KMS-11 (cell line): ENCODE data around the gene ELAVL1.
"Not testable (repeated sequence)": the region's sequence is repeated elsewhere in the genome, so short reads cannot be mapped to it uniquely, and the experiment has no call there.

ENCODE experiments used
- H2AFZ ChIP-seq: fragments of 200-600 bp; sonication (generic); 2 replicates; pipeline ENCODE4 v1.6.1; 2016; ENCODE audit warnings: antibody characterized with exemption, mixed run types, low read depth
- H3K27ac ChIP-seq: fragments of 200-600 bp; sonication (generic); 2 replicates; pipeline ENCODE4 v1.6.1; 2016; ENCODE audit warnings: mild to moderate bottlenecking, mixed run types
- H3K27me3 ChIP-seq: fragments of 200-600 bp; sonication (generic); 2 replicates; pipeline ENCODE4 v1.6.1; 2017; ENCODE audit warnings: mild to moderate bottlenecking, low read depth, mixed run types, moderate library complexity; ENCODE audit not compliant: insufficient read depth
- H3K36me3 ChIP-seq: fragments of 200-600 bp; sonication (generic); 2 replicates; pipeline ENCODE4 v1.6.1; 2017; ENCODE audit warnings: mild to moderate bottlenecking, mixed run types; ENCODE audit not compliant: insufficient read depth
- H3K4me1 ChIP-seq: fragments of 200-600 bp; sonication (generic); 2 replicates; pipeline ENCODE4 v1.6.1; 2016; ENCODE audit warnings: mild to moderate bottlenecking, low read depth, mixed run types; ENCODE audit not compliant: poor library complexity, severe bottlenecking
- H3K4me2 ChIP-seq: fragments of 200-600 bp; sonication (generic); 2 replicates; pipeline ENCODE4 v1.7.0; 2016; ENCODE audit warnings: mild to moderate bottlenecking, mixed run types
- H3K4me3 ChIP-seq: fragments of 200-600 bp; sonication (generic); IDR thresholded peaks from 2 replicates; pipeline ENCODE4 v1.6.1; 2017; ENCODE audit warnings: low read depth, low read length, mixed read lengths; ENCODE audit not compliant: insufficient read depth
- H3K79me2 ChIP-seq: fragments of 200-600 bp; sonication (generic); 2 replicates; pipeline ENCODE4 v1.6.1; 2016; ENCODE audit warnings: low read depth, mixed run types; ENCODE audit not compliant: insufficient read depth
- H3K9ac ChIP-seq: fragments of 200-600 bp; sonication (generic); 2 replicates; pipeline ENCODE4 v1.6.1; 2016; ENCODE audit warnings: mild to moderate bottlenecking, mixed run types
- H4K20me1 ChIP-seq: fragments of 200-600 bp; sonication (generic); 2 replicates; pipeline ENCODE4 v1.6.1; 2016; ENCODE audit warnings: mild to moderate bottlenecking, mixed run types; ENCODE audit not compliant: insufficient read depth
- TF ChIP-seq, protein P1 (sequence below): fragments of 200-600 bp; sonication (generic); conservative IDR thresholded peaks from 2 replicates; pipeline ENCODE4 v1.6.1; 2017; ENCODE audit warnings: low read depth, mild to moderate bottlenecking, antibody characterized with exemption, low read length, moderate library complexity, mixed read lengths

Gene ELAVL1

DNA sequence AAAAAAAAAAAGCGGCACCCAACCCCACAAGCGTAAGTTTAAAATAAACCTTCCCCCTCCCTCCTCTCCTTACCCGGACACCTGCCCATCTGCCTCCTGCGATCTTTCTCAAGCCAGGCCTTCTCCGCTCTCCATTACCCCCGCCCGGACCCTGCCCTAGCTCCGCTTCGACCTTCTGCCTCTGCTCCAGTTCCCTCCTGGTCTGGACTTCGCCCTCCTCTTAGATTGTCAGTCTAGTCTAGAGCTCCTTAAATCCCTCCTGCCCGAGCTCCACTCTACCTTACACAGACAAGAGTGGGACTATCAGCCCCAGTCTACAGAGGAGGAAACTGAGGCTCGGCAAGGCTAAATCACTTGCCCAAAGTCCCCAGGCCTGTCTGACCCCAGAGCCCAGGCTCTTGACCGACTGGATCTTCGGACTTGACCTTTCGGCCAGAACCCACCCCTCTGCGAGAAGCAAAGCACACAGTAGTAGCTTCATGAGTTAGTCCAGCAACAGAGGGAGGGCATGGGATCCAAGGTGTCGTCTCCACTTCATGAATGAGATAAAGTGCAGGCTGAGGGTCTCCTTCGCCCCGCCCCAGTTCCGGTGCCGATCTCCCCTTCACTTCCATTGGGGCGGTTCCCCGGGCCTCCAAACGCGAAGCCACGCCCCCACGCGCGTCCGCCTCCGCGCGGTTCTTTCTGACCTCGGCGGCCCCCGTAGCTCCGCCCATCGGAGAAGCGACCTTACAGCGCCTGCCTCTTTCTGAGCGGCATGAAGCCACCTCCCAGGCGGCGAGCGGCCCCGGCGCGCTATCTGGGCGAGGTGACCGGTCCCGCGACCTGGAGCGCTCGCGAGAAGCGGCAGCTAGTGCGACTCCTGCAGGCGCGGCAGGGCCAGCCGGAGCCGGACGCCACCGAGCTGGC is 85.6 kb downstream of the ELAVL1 start, which contains the start of gene SNAPC2:
TSS of gene SNAPC2 (plus strand) at position 729 of the 909 bp plus-strand sequence. CDS start at position 758, 29 bp downstream.
- peaks cover 14% of the 10 kb centered on the region for H3K4me1 ChIP-seq
- no peaks in the 10 kb centered on the region for H4K20me1 ChIP-seq
- H3K27ac ChIP-seq: 0 out of 2 replicates have a peak within 1 kb of the TSS, but pooled peaks have one; percentile 35
- no peaks in the 10 kb centered on the region for H3K36me3 ChIP-seq
- H3K4me3 ChIP-seq: no peak within 1 kb of the TSS
- peak within 1 kb of the TSS; percentile 81 for H3K4me2 ChIP-seq
- peak within 1 kb of the TSS; percentile 92 for H2AFZ ChIP-seq
- H3K79me2 ChIP-seq: no peaks in the 10 kb centered on the region
- TF ChIP-seq, protein P1, sequence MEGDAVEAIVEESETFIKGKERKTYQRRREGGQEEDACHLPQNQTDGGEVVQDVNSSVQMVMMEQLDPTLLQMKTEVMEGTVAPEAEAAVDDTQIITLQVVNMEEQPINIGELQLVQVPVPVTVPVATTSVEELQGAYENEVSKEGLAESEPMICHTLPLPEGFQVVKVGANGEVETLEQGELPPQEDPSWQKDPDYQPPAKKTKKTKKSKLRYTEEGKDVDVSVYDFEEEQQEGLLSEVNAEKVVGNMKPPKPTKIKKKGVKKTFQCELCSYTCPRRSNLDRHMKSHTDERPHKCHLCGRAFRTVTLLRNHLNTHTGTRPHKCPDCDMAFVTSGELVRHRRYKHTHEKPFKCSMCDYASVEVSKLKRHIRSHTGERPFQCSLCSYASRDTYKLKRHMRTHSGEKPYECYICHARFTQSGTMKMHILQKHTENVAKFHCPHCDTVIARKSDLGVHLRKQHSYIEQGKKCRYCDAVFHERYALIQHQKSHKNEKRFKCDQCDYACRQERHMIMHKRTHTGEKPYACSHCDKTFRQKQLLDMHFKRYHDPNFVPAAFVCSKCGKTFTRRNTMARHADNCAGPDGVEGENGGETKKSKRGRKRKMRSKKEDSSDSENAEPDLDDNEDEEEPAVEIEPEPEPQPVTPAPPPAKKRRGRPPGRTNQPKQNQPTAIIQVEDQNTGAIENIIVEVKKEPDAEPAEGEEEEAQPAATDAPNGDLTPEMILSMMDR: no peak
- H3K9ac ChIP-seq: no peak within 1 kb of the TSS; the same call in 1 of the 2 replicates
- peaks cover 27% of the 10 kb centered on the region for H3K27me3 ChIP-seq

DNA sequence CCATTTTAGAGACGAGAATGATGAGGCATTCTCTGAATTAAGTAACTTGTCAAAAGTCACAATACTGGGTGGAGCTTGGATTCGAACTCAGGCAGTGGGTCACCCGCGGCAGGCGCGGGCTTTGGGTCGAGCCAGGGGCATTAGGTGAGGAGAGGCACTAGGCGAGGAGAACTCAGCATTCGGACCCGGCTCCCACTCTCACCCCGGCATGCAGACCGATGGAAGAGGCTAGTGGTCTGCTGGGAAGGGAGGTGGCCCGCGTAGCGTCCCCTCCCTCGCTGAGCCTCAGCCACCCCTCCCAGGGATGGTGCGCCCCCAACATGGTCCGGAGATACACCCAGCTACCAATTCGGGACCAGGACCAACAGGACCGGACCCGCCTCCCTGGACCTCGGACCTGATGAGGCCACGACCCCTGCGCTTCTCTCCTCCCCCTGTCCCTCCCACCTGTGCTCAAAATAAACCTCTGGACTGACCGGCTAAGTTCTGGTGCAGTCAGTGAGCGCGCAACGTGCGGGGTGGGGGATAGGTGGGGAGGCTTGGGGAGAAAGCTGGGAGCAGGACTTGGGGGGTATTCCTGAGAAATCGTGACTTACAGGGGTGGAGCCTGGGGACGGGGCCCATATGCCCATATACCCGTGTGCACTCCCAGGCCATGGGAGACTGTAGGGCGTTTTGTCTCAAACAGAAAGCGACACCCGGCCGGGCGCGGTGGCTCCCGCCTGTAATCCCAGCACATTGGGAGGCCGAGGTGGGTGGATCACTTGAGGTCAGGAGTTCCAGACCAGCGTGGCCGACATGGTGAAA is 86.6 kb downstream of the ELAVL1 start:
- Histone ChIP-seq H3K4me2 (peak overlapping the region; percentile 81; the same call in 1 of the 2 replicates), H4K20me1 (no peaks in the 10 kb centered on the region), H3K9ac (no peak overlapping the region)

DNA sequence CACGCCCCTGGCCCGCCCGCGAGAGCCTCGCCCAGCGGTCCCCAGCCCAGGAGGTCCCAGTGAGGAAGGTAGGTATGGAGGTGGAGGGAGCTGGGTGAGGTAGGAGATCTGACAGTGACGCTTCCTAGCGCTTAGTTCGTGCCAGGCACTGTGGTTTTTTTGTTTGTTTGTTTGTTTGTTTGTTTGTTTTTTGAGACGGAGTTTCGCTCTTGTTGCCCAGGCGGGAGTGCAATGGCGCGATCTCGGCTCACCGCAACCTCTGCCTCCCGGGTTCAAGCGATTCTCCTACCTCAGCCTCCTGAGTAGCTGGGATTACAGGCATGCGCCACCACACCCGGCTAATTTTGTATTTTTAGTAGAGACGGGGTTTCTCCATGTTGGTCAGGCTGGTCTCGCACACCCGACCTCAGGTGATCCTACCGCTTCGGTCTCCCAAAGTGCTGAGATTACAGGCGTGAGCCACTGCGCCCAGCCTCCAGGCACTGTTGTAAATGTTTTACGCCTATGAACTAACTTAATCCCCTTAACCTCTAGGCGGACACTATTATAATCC is 87.3 kb downstream of the ELAVL1 start:
- H3K27me3 ChIP-seq: peaks cover 27% of the 10 kb centered on the region
- H3K36me3 ChIP-seq, H3K4me3 ChIP-seq, H4K20me1 ChIP-seq, H3K9ac ChIP-seq, H3K79me2 ChIP-seq, H3K27ac ChIP-seq: not testable (repeated sequence)
- 0 out of 2 replicates have a peak overlapping the region, but pooled peaks have one; percentile 21 for H3K4me2 ChIP-seq
- H3K4me1 ChIP-seq: peaks cover 14% of the 10 kb centered on the region
- H2AFZ ChIP-seq: peak overlapping the region; percentile 48; the same call in 1 of the 2 replicates

More for the DNA sequence above, 86.6 kb downstream of the ELAVL1 start:
- H2AFZ ChIP-seq: no peak overlapping the region
- H3K36me3 ChIP-seq: no peaks in the 10 kb centered on the region
- no peak overlapping the region for H3K27ac ChIP-seq
- no peak overlapping the region for H3K4me3 ChIP-seq
- TF ChIP-seq, protein P1: no peak
- H3K79me2 ChIP-seq: no peaks in the 10 kb centered on the region
- H3K27me3 ChIP-seq: peaks cover 27% of the 10 kb centered on the region
- peaks cover 14% of the 10 kb centered on the region for H3K4me1 ChIP-seq

DNA sequence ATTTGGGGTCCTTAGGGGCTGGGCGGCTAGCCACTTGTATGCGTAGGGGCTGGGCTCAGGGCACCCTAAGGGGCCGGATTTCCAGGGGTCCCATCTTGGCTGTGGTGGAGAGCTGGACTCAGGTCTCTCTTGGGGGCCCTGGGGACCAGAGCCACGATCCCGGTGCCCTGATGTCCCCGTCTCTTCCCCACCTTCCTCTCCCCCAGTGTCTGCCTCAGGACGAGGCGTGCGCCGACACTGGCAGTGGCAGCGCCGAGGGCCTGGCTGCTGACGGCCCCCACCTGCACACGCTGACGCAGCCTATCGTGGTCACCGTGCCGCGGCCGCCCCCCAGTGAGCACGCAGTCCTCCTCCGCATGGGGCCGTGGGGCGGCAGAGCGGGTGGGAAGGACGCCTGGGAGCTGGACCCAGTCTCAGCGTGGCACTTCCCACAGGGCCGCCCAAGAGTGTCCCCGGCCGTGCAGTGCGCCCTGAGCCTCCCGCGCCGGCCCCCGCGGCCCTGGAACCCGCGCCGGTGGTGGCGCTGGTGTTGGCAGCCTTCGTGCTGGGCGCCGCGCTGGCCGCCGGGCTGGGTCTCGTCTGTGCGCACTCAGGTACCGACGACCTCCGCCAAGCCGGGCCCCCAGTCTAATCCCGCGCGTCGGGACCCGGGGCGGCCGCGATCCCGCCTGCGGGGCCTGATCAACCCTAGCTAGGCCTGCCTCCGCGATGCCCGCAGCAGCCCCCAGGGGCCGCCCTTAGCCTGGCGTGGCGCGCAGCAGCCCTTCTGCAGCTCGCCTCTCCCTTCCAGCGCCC is 88.0 kb downstream of the ELAVL1 start:
- peak overlapping the region; percentile 48; the same call in 1 of the 2 replicates for H3K4me2 ChIP-seq
- no peaks in the 10 kb centered on the region for H3K36me3 ChIP-seq
- no peak overlapping the region for H3K4me3 ChIP-seq
- TF ChIP-seq, protein P1: no peak
- H3K9ac ChIP-seq: no peak overlapping the region
- H2AFZ ChIP-seq: peak overlapping the region; percentile 48
- no peak overlapping the region for H3K27ac ChIP-seq
- no peaks in the 10 kb centered on the region for H4K20me1 ChIP-seq
- no peaks in the 10 kb centered on the region for H3K79me2 ChIP-seq
- H3K4me1 ChIP-seq: peaks cover 14% of the 10 kb centered on the region
- peaks cover 27% of the 10 kb centered on the region for H3K27me3 ChIP-seq
